IMR-90 (cell line): ENCODE data around the gene SLC6A6. TPM values are rescaled to one million over a fixed set of nuclear protein-coding genes. Genes with fewer than 3 reads are reported as not detected.

Source experiments
- ATAC-seq: fragments of 200-7000 bp; cut with Tn5 transposase; 2 replicates; pipeline ENCODE4 v1.9.1; 2020; ENCODE audit warnings: low read depth, mild to moderate bottlenecking, moderate library complexity
- BruUV-seq: library from RNA; stranded (reverse); fragments of 400-500 nt; replicated peaks from 2 replicates; lab custom pipeline; 2021; lab: Mats Ljungman, UMichigan
- CTCF ChIA-PET: fragments of 300-600 bp; formaldehyde crosslinking; extraction: SDS; loops from one replicate; lab custom pipeline; 2021; ENCODE audit warnings: antibody characterized with exemption; lab: Yijun Ruan, JAX
- POLR2A ChIA-PET: fragments of 300-600 bp; sonication (Branson Sonifier 250); formaldehyde crosslinking; loops from one replicate; lab custom pipeline; 2022; ENCODE audit warnings: antibody characterized with exemption; ENCODE audit not compliant: unreplicated experiment; lab: Charles Lee
- DNase-seq: peaks from one replicate; pipeline ENCODE4 v3.0.0; 2013
- H2AFZ ChIP-seq: replicated peaks from 2 replicates; pipeline ENCODE3; 2013; ENCODE audit warnings: low read length, mild to moderate bottlenecking; ENCODE audit not compliant: poor library complexity
- H2AK5ac ChIP-seq: 2 replicates; pipeline ENCODE4 v1.6.1; 2013; ENCODE audit warnings: low read depth, low read length, inconsistent platforms
- H2AK9ac ChIP-seq: replicated peaks from 2 replicates; pipeline ENCODE3; 2013; ENCODE audit warnings: mild to moderate bottlenecking, low read depth, low read length, moderate library complexity; ENCODE audit not compliant: poor library complexity
- H2BK120ac ChIP-seq: 2 replicates; pipeline ENCODE4 v1.6.1; 2013; ENCODE audit warnings: low read depth, low read length, inconsistent platforms
- H2BK15ac ChIP-seq: 3 replicates; pipeline ENCODE4 v1.6.1; 2013; ENCODE audit warnings: low read depth, low read length, inconsistent platforms
- H2BK20ac ChIP-seq: 2 replicates; pipeline ENCODE4 v1.6.1; 2013; ENCODE audit warnings: low read depth, mild to moderate bottlenecking, inconsistent platforms, low read length, moderate library complexity
- H2BK5ac ChIP-seq: 2 replicates; pipeline ENCODE4 v1.6.1; 2013; ENCODE audit warnings: mild to moderate bottlenecking, low read depth, low read length, inconsistent platforms; ENCODE audit not compliant: poor library complexity, severe bottlenecking
- H3K14ac ChIP-seq: replicated peaks from 2 replicates; pipeline ENCODE4 v1.6.1; 2013; ENCODE audit warnings: low read depth, low read length, inconsistent platforms
- H3K18ac ChIP-seq: 2 replicates; pipeline ENCODE4 v1.6.1; 2013; ENCODE audit warnings: low read depth, low read length, control low read depth
- H3K23ac ChIP-seq: 2 replicates; pipeline ENCODE4 v1.6.1; 2013; ENCODE audit warnings: low read depth, low read length, inconsistent platforms
- H3K27ac ChIP-seq: 2 replicates; pipeline ENCODE4 v1.5.1; 2013; ENCODE audit warnings: mild to moderate bottlenecking, control low read depth, low read length; ENCODE audit not compliant: insufficient read depth
- H3K27me3 ChIP-seq: 2 replicates; pipeline ENCODE4 v1.6.1; 2013; ENCODE audit warnings: low read length; ENCODE audit not compliant: control insufficient read depth, insufficient read depth
- H3K36me3 ChIP-seq: 2 replicates; pipeline ENCODE4 v1.6.1; 2013; ENCODE audit warnings: low read length, mixed read lengths; ENCODE audit not compliant: control insufficient read depth, insufficient read depth
- H3K4ac ChIP-seq: 2 replicates; pipeline ENCODE4 v1.6.1; 2013; ENCODE audit warnings: low read depth, low read length, inconsistent platforms
- H3K4me1 ChIP-seq: 2 replicates; pipeline ENCODE4 v1.6.1; 2013; ENCODE audit warnings: low read length, mixed read lengths; ENCODE audit not compliant: control insufficient read depth, insufficient read depth
- H3K4me2 ChIP-seq: 2 replicates; pipeline ENCODE4 v1.6.1; 2013; ENCODE audit warnings: low read depth, mild to moderate bottlenecking, control low read depth, low read length, moderate library complexity
- H3K4me3 ChIP-seq: 2 replicates; pipeline ENCODE4 v1.5.1; 2013; ENCODE audit warnings: low read depth, mild to moderate bottlenecking, control low read depth, low read length, moderate library complexity; ENCODE audit not compliant: insufficient read depth
- H3K56ac ChIP-seq: 2 replicates; pipeline ENCODE4 v1.6.1; 2013; ENCODE audit warnings: low read length, inconsistent platforms; ENCODE audit not compliant: insufficient read depth; ENCODE audit errors: extremely low read depth
- H3K79me1 ChIP-seq, 2 experiments: 2 replicates each; pipeline ENCODE4 v1.6.1; 2013; ENCODE audit warnings: low read length in 2 of 2, inconsistent platforms in 1 of 2, low read depth in 1 of 2
- H3K9ac ChIP-seq: 2 replicates; pipeline ENCODE4 v1.6.1; 2013; ENCODE audit warnings: low read depth, low read length, control low read depth
- H3K9me1 ChIP-seq: 2 replicates; pipeline ENCODE4 v1.6.1; 2013; ENCODE audit warnings: low read length, inconsistent platforms; ENCODE audit not compliant: insufficient read depth
- H3K9me3 ChIP-seq: 2 replicates; pipeline ENCODE4 v1.6.1; 2013; ENCODE audit warnings: low read length; ENCODE audit not compliant: control insufficient read depth, insufficient read depth
- H4K20me1 ChIP-seq: 2 replicates; pipeline ENCODE4 v1.6.1; 2013; ENCODE audit warnings: low read length, inconsistent platforms; ENCODE audit not compliant: insufficient read depth
- H4K5ac ChIP-seq: 2 replicates; pipeline ENCODE4 v1.6.1; 2013; ENCODE audit warnings: mild to moderate bottlenecking, low read depth, low read length, control low read depth
- H4K8ac ChIP-seq, 2 experiments: 2 replicates each; pipeline ENCODE4 v1.6.1; 2013; ENCODE audit warnings: low read depth in 2 of 2, low read length in 2 of 2, control low read depth in 1 of 2, inconsistent platforms in 1 of 2
- H4K91ac ChIP-seq: 2 replicates; pipeline ENCODE4 v1.6.1; 2013; ENCODE audit warnings: low read depth, low read length, inconsistent platforms; ENCODE audit not compliant: insufficient read depth
- WGBS, 2 experiments: methylation state at CpG; one replicate each; pipeline versions ENCODE4 v1.1.5 to v1.1.7; 2013; ENCODE audit warnings: missing lambda C conversion rate in 2 of 2; ENCODE audit not compliant: insufficient read length in 1 of 2; ENCODE audit errors: extremely low coverage in 2 of 2; 5-methylcytosine and 5-hydroxymethylcytosine counted together
- dilution Hi-C: fragments of 300-500 bp; cut with HindIII; formaldehyde crosslinking; loops from one replicate; pipeline ENCODE4 v1.14.3; 2018; ENCODE audit warnings: low sequenced_read_pairs; ENCODE audit not compliant: unreplicated experiment
- in situ Hi-C: fragments of 300-500 bp; cut with MboI; formaldehyde crosslinking; loops from 3 replicates; pipeline ENCODE4 v1.14.3; 2019; ENCODE audit warnings: low sequenced_read_pairs, inconsistent platforms, mixed read lengths
- intact Hi-C: fragments of 100-400 bp; cut with micrococcal nuclease; formaldehyde crosslinking; loops from 2 replicates; pipeline ENCODE4 v1.10.0; 2022
- polyA plus RNA-seq, 3 experiments: library from polyadenylated mRNA; depleted of rRNA; stranded (reverse); fragments of >200 nt; gene quantifications; 2 replicates each; pipeline ENCODE4 v1.2.3, GENCODE V29; 2012; ENCODE audit warnings: low replicate concordance in 1 of 3
- total RNA-seq: library from RNA; depleted of rRNA; stranded (reverse); fragments of >200 nt; gene quantifications from 2 replicates; pipeline ENCODE4 v1.2.3, GENCODE V29; 2012
- TF ChIP-seq, protein P1 (sequence below): conservative IDR thresholded peaks from 2 replicates; pipeline ENCODE4 v1.5.1; 2012; ENCODE audit warnings: mild to moderate bottlenecking, low read depth, low read length, improper control_type of control experiment
- TF ChIP-seq, protein P2 (sequence below): fragments of 150-350 bp; IDR thresholded peaks from 2 replicates; pipeline ENCODE4 v1.6.1; 2017; ENCODE audit warnings: mild to moderate bottlenecking, antibody characterized with exemption, low read length, low read depth

The SLC6A6 gene
- total and polyA plus RNA-seq, 2 of the 4 experiments (the other 2 are of a cell fraction): 29.9 to 39.4 TPM

DNA sequence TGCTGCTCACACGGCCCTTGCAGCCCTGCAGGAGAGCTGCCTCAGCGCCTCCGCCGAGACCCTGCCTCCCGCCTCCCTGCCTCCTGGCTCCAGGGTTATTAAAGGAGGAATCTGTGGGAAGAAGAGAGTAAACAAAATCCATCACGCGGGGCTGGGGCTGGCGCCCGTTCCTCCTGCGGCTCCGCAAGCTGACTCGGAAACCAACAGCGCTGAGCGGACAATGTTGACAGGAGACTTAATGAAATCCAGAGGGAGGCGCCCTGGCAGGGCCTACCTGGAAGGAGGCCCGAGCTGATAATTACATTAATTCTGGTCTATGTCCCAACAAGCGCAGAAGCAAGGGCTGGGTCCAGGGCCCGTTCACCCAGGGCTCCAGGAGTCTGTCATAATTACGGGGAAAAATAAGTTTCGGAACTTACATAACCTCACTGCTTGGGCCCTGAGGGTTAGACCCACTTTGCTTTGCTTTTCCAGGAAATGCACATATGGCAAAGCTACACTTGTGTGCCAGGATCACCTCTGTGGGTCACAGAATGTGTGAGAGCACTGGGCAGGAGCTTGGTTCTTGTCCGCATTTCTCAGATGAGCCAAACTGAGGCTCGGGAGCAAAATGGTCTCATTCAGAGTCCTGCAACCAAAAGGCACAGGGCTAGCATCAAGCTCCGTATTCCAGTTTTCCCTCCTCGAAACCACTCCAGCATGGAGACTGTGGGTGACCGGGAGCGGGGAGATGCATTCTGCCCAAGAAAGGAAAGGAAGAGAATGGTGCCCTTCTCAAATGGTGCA is 43.8 kb upstream of the SLC6A6 start:
- WGBS, 2 experiments: 62% methylated on average over 14 of the region's 26 CpGs; no CpG with 5 or more reads in 1 of the 2 experiments
- no peak overlapping the region for H2BK5ac ChIP-seq
- CTCF ChIA-PET: interaction anchor here (0.9 to 1.7 kb wide), 5 partner anchors 40 to 588 kb away, joined by 3 to 5 read pairs (median 3); partner anchors contain the start of gene SLC6A6
- H3K27ac ChIP-seq: no peak overlapping the region
- no TSS peak for BruUV-seq
- H3K79me1 ChIP-seq: no peaks in the 10 kb centered on the region
- ATAC-seq (peak; percentile 71), DNase-seq (peak; percentile 75)
- H4K91ac ChIP-seq: peak overlapping the region; percentile 93
- H2BK15ac ChIP-seq: peak overlapping the region; percentile 62; the same call in 1 of the 3 replicates
- H2BK120ac ChIP-seq: peak overlapping the region; percentile 91
- dilution Hi-C loops (no loop called here), intact Hi-C loops (no loop called here), in situ Hi-C loops (no loop called here)
- H3K4me3 ChIP-seq: no peak overlapping the region
- H3K56ac ChIP-seq: peak overlapping the region; percentile 26; the same call in 1 of the 2 replicates
- H4K5ac ChIP-seq: peak overlapping the region; percentile 17; the same call in 1 of the 2 replicates
- H2AK5ac ChIP-seq: peak overlapping the region; percentile 84
- H3K14ac ChIP-seq: peak overlapping the region; percentile 90
- H2AK9ac ChIP-seq: peak overlapping the region; percentile 33
- no peaks in the 10 kb centered on the region for H3K9me3 ChIP-seq
- H4K20me1 ChIP-seq: no peaks in the 10 kb centered on the region
- peaks cover 25% of the 10 kb centered on the region for H3K4me1 ChIP-seq
- no peaks in the 10 kb centered on the region for H3K36me3 ChIP-seq
- H3K23ac ChIP-seq: peak overlapping the region; percentile 96
- peak overlapping the region; percentile 39 for H3K18ac ChIP-seq
- POLR2A ChIA-PET: interaction anchor here (0.6 to 1.2 kb wide), 2 partner anchors 35 to 93 kb away, joined by 3 read pairs; no protein-coding TSS in a partner anchor
- peak overlapping the region; percentile 85 for H2AFZ ChIP-seq
- peak overlapping the region; percentile 18 to 50; a peak in 2 of 4 replicates for H4K8ac ChIP-seq
- peaks cover 23% of the 10 kb centered on the region for H3K9me1 ChIP-seq
- no peaks in the 10 kb centered on the region for H3K27me3 ChIP-seq
- H3K4ac ChIP-seq: peak overlapping the region; percentile 93
- TF ChIP-seq, protein P1, sequence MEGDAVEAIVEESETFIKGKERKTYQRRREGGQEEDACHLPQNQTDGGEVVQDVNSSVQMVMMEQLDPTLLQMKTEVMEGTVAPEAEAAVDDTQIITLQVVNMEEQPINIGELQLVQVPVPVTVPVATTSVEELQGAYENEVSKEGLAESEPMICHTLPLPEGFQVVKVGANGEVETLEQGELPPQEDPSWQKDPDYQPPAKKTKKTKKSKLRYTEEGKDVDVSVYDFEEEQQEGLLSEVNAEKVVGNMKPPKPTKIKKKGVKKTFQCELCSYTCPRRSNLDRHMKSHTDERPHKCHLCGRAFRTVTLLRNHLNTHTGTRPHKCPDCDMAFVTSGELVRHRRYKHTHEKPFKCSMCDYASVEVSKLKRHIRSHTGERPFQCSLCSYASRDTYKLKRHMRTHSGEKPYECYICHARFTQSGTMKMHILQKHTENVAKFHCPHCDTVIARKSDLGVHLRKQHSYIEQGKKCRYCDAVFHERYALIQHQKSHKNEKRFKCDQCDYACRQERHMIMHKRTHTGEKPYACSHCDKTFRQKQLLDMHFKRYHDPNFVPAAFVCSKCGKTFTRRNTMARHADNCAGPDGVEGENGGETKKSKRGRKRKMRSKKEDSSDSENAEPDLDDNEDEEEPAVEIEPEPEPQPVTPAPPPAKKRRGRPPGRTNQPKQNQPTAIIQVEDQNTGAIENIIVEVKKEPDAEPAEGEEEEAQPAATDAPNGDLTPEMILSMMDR: no peak
- TF ChIP-seq, protein P2, sequence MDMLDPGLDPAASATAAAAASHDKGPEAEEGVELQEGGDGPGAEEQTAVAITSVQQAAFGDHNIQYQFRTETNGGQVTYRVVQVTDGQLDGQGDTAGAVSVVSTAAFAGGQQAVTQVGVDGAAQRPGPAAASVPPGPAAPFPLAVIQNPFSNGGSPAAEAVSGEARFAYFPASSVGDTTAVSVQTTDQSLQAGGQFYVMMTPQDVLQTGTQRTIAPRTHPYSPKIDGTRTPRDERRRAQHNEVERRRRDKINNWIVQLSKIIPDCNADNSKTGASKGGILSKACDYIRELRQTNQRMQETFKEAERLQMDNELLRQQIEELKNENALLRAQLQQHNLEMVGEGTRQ: peak; percentile 33; the same call in 1 of the 2 replicates
- peak overlapping the region; percentile 90 for H2BK20ac ChIP-seq
- H3K9ac ChIP-seq: no peak overlapping the region; the same call in 1 of the 2 replicates
- H3K4me2 ChIP-seq: peak overlapping the region; percentile 23; the same call in 1 of the 2 replicates
